SK-N-MC (cell line): Measurements from ENCODE around the gene CFAP299.

ENCODE experiments used
- DNase-seq: peaks from one replicate; pipeline ENCODE4 v3.0.0-alpha.2; 2011; ENCODE audit warnings: low read depth, low spot score
- H3K27ac ChIP-seq: fragments of 200-600 bp; sonication (generic); 2 replicates; pipeline ENCODE4 v1.5.1; 2016; ENCODE audit warnings: mixed run types
- H3K36me3 ChIP-seq: fragments of 200-600 bp; sonication (generic); 2 replicates; pipeline ENCODE4 v1.6.1; 2017; ENCODE audit warnings: antibody characterized with exemption, low read length, mixed read lengths; ENCODE audit not compliant: insufficient read depth
- H3K4me3 ChIP-seq: fragments of 200-600 bp; sonication (generic); 2 replicates; pipeline ENCODE4 v1.5.1; 2016
- H3K9ac ChIP-seq: fragments of 200-600 bp; sonication (generic); 2 replicates; pipeline ENCODE4 v1.8.0; 2017; ENCODE audit warnings: mixed run types, mixed read lengths; ENCODE audit not compliant: insufficient read length
- H3K9me3 ChIP-seq: fragments of 200-600 bp; sonication (generic); 2 replicates; pipeline ENCODE4 v1.6.1; 2017; ENCODE audit warnings: low read depth, mild to moderate bottlenecking, antibody characterized with exemption, low read length, moderate library complexity, mixed read lengths
- EZH2 ChIP-seq: fragments of 200-600 bp; sonication (generic); IDR thresholded peaks from one replicate; pipeline ENCODE4 v1.6.1; 2017; ENCODE audit warnings: antibody characterized with exemption
- FOXP2 ChIP-seq: optimal IDR thresholded peaks from 2 replicates; pipeline ENCODE3; 2011; ENCODE audit warnings: mild to moderate bottlenecking, moderate library complexity; ENCODE audit not compliant: insufficient read depth; ENCODE audit errors: extremely low read length, control extremely low read depth
- POLR2AphosphoS5 ChIP-seq: IDR thresholded peaks from 2 replicates; pipeline ENCODE4 v1.6.1; 2012; ENCODE audit warnings: mild to moderate bottlenecking, low read depth, low read length, borderline replicate concordance

CFAP299 gene

DNA sequence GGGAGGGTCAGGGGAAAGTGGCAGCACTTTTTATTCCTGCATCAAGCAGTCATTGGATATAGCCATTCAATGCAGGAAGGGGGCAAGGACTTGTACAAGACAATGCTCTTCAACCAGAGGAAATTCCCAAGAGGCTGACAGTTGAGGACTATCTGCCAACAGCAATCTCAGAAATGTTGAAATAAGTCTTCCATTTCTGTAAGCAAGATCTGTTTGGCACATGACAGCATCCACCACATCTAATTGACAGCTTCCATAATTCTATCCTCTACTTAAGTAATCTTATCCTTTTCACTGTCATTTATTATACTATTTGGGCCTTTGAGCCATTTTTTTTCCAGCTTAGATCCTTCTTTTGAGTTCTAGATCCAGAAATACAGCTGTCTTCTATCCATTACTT, 110.7 kb downstream of the CFAP299 start:
- Histone ChIP-seq H3K9ac (no peak overlapping the region), H3K27ac (no peak overlapping the region), H3K9me3 (no peaks in the 10 kb centered on the region), H3K4me3 (no peak overlapping the region), H3K36me3 (no peaks in the 10 kb centered on the region)
- DNase-seq: no peak
- TF ChIP-seq POLR2AphosphoS5 (no peak), EZH2 (no peak), FOXP2 (no peak)

DNA sequence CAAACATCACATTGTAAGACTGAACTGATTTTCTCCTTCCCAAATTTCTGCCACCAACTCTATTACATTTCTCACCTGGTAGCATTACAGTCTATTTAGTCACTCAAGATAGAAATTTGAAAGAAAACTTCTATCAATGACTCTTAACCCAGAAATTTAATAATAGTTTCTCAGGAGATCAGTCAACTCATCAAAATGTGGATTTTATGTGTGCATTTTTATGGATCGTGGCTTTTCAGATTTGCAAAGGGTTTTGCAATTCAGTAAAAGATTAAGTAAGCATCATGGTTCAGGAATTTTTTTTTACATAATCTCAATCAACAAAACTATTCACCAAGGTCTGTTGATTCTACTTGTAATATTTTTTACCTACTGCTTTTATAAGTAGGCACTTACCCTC, 111.1 kb downstream of the CFAP299 start:
- no peaks in the 10 kb centered on the region for H3K36me3 ChIP-seq
- no peaks in the 10 kb centered on the region for H3K9me3 ChIP-seq
- no peak overlapping the region for H3K9ac ChIP-seq
- H3K27ac ChIP-seq: no peak overlapping the region
- DNase-seq: no peak
- TF ChIP-seq EZH2: no peak
- TF ChIP-seq POLR2AphosphoS5: no peak
- H3K4me3 ChIP-seq: no peak overlapping the region

DNA sequence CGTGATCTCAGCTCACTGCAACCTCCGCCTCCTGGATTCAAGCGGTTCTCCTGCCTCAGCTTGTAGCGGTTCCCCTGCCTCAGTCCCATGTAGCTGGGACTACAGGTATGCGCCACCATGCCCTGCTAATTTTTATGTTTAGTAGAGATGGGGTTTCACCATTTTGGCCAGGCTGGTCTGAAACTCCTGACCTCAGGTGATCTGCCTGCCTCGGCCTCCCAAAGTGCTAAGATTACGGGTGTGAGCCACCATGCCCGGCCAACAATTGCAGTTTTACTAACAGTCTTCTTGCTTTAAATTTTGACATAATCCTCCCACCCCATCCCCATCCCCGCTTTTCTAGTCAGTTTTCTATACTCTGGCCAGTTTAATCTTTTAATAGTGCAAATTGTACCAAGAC, 112.0 kb downstream of the CFAP299 start:
- TF ChIP-seq EZH2 (no peak), FOXP2 (no peak), POLR2AphosphoS5 (no peak)
- H3K9ac ChIP-seq: no peak overlapping the region
- H3K4me3 ChIP-seq: no peak overlapping the region
- no peak overlapping the region for H3K27ac ChIP-seq
- no peak for DNase-seq
- no peaks in the 10 kb centered on the region for H3K9me3 ChIP-seq
- no peaks in the 10 kb centered on the region for H3K36me3 ChIP-seq

DNA sequence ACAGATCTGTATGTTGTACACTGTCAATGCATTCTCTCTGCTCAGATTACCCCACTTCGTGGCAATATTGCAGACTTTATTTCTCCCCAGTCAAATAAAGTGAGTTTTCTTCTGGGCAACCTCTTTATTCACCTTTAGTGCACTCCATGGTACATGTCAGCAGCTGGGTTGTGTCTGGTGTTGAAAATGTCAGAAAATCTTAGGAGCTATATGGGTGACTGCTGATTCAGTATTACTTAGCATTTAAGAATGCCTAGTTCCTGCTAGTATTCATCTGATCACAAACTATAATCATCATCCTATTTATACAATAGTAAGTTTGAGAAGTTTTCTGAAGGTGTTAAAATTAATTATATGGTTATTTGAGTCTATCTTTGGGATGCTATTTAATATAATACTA, 112.5 kb downstream of the CFAP299 start:
- DNase-seq: no peak
- Histone ChIP-seq H3K27ac (no peak overlapping the region), H3K9ac (no peak overlapping the region), H3K4me3 (no peak overlapping the region), H3K36me3 (no peaks in the 10 kb centered on the region), H3K9me3 (no peaks in the 10 kb centered on the region)
- TF ChIP-seq EZH2: no peak
- no peak for TF ChIP-seq FOXP2
- no peak for TF ChIP-seq POLR2AphosphoS5

DNA sequence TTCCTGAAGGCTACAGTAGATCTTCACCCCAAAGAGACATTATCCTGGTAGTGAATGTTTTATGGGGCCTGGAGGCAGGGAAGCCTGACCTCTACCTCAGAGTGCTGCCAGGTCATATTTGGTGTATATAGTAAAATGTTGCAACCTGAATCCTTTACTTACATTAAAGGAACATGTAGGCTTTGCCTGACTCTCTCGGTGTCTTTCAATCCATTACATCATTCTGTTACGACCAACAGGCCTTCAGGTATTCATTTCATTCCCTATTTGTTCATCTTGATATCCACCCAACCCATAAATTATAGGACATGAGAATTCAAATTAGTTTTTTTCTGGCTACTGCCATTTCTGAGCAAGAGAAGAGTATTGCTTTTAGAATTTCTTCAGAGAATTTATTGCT, 116.5 kb downstream of the CFAP299 start:
- Histone ChIP-seq H3K9ac (no peak overlapping the region), H3K9me3 (no peaks in the 10 kb centered on the region), H3K36me3 (no peaks in the 10 kb centered on the region), H3K27ac (no peak overlapping the region), H3K4me3 (no peak overlapping the region)
- TF ChIP-seq POLR2AphosphoS5: no peak
- TF ChIP-seq FOXP2: no peak
- no peak for TF ChIP-seq EZH2
- DNase-seq: no peak

GRCh38 chr4:80452768-80453167, 117.2 kb downstream of the CFAP299 start:
- Histone ChIP-seq H3K9ac (no peak overlapping the region), H3K4me3 (no peak overlapping the region), H3K36me3 (no peaks in the 10 kb centered on the region), H3K27ac (no peak overlapping the region), H3K9me3 (no peaks in the 10 kb centered on the region)
- no peak for TF ChIP-seq EZH2
- TF ChIP-seq POLR2AphosphoS5: no peak
- TF ChIP-seq FOXP2: no peak
- no peak for DNase-seq

- Histone ChIP-seq H3K36me3 (no peaks in the 10 kb centered on the region), H3K9ac (no peak overlapping the region), H3K27ac (no peak overlapping the region), H3K9me3 (no peaks in the 10 kb centered on the region), H3K4me3 (no peak overlapping the region)
- no peak for TF ChIP-seq EZH2
- TF ChIP-seq FOXP2: no peak
- no peak for TF ChIP-seq POLR2AphosphoS5
- no peak for DNase-seq
These were observed 118.5 kb downstream of the CFAP299 start for GRCh38 chr4:80454040-80454439.

GRCh38 chr4:80454556-80454955, 119.0 kb downstream of the CFAP299 start:
- Histone ChIP-seq H3K9ac (no peak overlapping the region), H3K9me3 (no peaks in the 10 kb centered on the region), H3K36me3 (no peaks in the 10 kb centered on the region), H3K4me3 (no peak overlapping the region), H3K27ac (no peak overlapping the region)
- TF ChIP-seq POLR2AphosphoS5 (no peak), FOXP2 (no peak), EZH2 (no peak)
- no peak for DNase-seq

- H3K9ac ChIP-seq: no peak overlapping the region
- no peaks in the 10 kb centered on the region for H3K36me3 ChIP-seq
- DNase-seq: no peak
- H3K27ac ChIP-seq: no peak overlapping the region
- TF ChIP-seq POLR2AphosphoS5: no peak
- no peak for TF ChIP-seq EZH2
- TF ChIP-seq FOXP2: no peak
- no peaks in the 10 kb centered on the region for H3K9me3 ChIP-seq
- H3K4me3 ChIP-seq: no peak overlapping the region
These were observed 124.5 kb downstream of the CFAP299 start for GRCh38 chr4:80459918-80460473.
